OCI-LY3 (cell line): Measurements from ENCODE around the gene IL18.

Experiments used
- H2AFZ ChIP-seq: fragments of 200-600, 300-600 bp; shearing (Covaris generic); 2 replicates; pipeline ENCODE4 v1.6.0; 2014; ENCODE audit warnings: antibody characterized with exemption, low read depth, low read length
- H3K27ac ChIP-seq: fragments of 200-600, 300-600 bp; sonication (generic); 2 replicates; pipeline ENCODE4 v1.5.1; 2014; ENCODE audit warnings: mild to moderate bottlenecking, low read length, moderate library complexity, mixed read lengths
- H3K27me3 ChIP-seq: fragments of 200-600, 300-600 bp; sonication (generic); 2 replicates; pipeline ENCODE4 v1.6.1; 2014; ENCODE audit warnings: low read depth, low read length, mixed read lengths
- H3K36me3 ChIP-seq: fragments of 200-600, 300-600 bp; sonication (generic); replicated peaks from 2 replicates; pipeline ENCODE3; 2014; ENCODE audit warnings: low read depth, low read length, mixed read lengths
- H3K4me1 ChIP-seq: fragments of 300-600, 200-600 bp; sonication (generic); 2 replicates; pipeline ENCODE4 v1.6.1; 2014; ENCODE audit warnings: low read length, mixed read lengths
- H3K4me2 ChIP-seq: fragments of 200-600, 300-600 bp; sonication (generic); 2 replicates; pipeline ENCODE4 v1.6.1; 2014; ENCODE audit warnings: low read length, mixed read lengths
- H3K4me3 ChIP-seq: fragments of 300-600, 200-600 bp; sonication (generic); 2 replicates; pipeline ENCODE4 v1.5.1; 2014; ENCODE audit warnings: antibody characterized with exemption, mild to moderate bottlenecking, low read length, moderate library complexity
- H3K79me2 ChIP-seq: fragments of 300-600, 200-600 bp; shearing (Covaris generic); 2 replicates; pipeline ENCODE4 v1.6.1; 2014; ENCODE audit warnings: mild to moderate bottlenecking, low read length, mixed read lengths
- H3K9ac ChIP-seq: fragments of 300-600, 200-600 bp; shearing (Covaris generic); 2 replicates; pipeline ENCODE4 v1.6.0; 2014; ENCODE audit warnings: mild to moderate bottlenecking, low read length, moderate library complexity
- H3K9me3 ChIP-seq: fragments of 200-600, 300-600 bp; shearing (Covaris generic); 2 replicates; pipeline ENCODE4 v1.6.1; 2014; ENCODE audit warnings: low read length, mixed read lengths; ENCODE audit not compliant: insufficient read depth
- H4K20me1 ChIP-seq: fragments of 200-600, 300-600 bp; sonication (generic); 2 replicates; pipeline ENCODE4 v1.6.1; 2016; ENCODE audit warnings: low read length, mixed read lengths; ENCODE audit not compliant: insufficient read depth
- CTCF ChIP-seq: fragments of 200-600, 300-600 bp; sonication (generic); IDR thresholded peaks from 2 replicates; pipeline ENCODE4 v1.5.1; 2014; ENCODE audit warnings: antibody characterized with exemption, low read length, low read depth
- EZH2phosphoT487 ChIP-seq: fragments of 200-600 bp; shearing (Covaris generic); IDR thresholded peaks from 2 replicates; pipeline ENCODE4 v1.6.1; 2018; ENCODE audit warnings: antibody characterized with exemption, mixed run types, low read depth

The IL18 gene

GRCh38 chr11:112106070-112106469, 57.8 kb downstream of the IL18 start:
- Histone ChIP-seq H3K36me3 (no peaks in the 10 kb centered on the region), H4K20me1 (no peaks in the 10 kb centered on the region), H3K9ac (no peak overlapping the region), H3K27ac (no peak overlapping the region), H2AFZ (no peak overlapping the region), H3K4me2 (no peak overlapping the region), H3K27me3 (no peaks in the 10 kb centered on the region), H3K4me1 (peaks cover 5% of the 10 kb centered on the region; the same call in 1 of the 2 replicates), H3K9me3 (no peaks in the 10 kb centered on the region), H3K4me3 (no peak overlapping the region), H3K79me2 (no peaks in the 10 kb centered on the region)
- no peak for TF ChIP-seq EZH2phosphoT487
- TF ChIP-seq CTCF = no peak

GRCh38 chr11:112103446-112103845, 60.4 kb downstream of the IL18 start:
- no peaks in the 10 kb centered on the region for H3K36me3 ChIP-seq
- H3K9ac ChIP-seq = no peak overlapping the region
- H3K79me2 ChIP-seq = no peaks in the 10 kb centered on the region
- no peak overlapping the region for H3K4me3 ChIP-seq
- TF ChIP-seq CTCF (no peak), EZH2phosphoT487 (no peak)
- H3K9me3 ChIP-seq = no peaks in the 10 kb centered on the region
- no peak overlapping the region for H2AFZ ChIP-seq
- H4K20me1 ChIP-seq = no peaks in the 10 kb centered on the region
- no peaks in the 10 kb centered on the region for H3K27me3 ChIP-seq
- H3K4me2 ChIP-seq = no peak overlapping the region
- H3K4me1 ChIP-seq = peaks cover 5% of the 10 kb centered on the region; the same call in 1 of the 2 replicates
- H3K27ac ChIP-seq = no peak overlapping the region

- Histone ChIP-seq H3K4me2 (no peak overlapping the region), H3K36me3 (peaks cover 5% of the 10 kb centered on the region), H3K27ac (no peak overlapping the region), H3K9ac (no peak overlapping the region), H4K20me1 (no peaks in the 10 kb centered on the region), H3K27me3 (no peaks in the 10 kb centered on the region), H3K4me1 (peaks cover 5% of the 10 kb centered on the region; the same call in 1 of the 2 replicates), H3K79me2 (no peaks in the 10 kb centered on the region), H3K9me3 (no peaks in the 10 kb centered on the region), H3K4me3 (no peak overlapping the region), H2AFZ (no peak overlapping the region)
- no peak for TF ChIP-seq EZH2phosphoT487
- TF ChIP-seq CTCF = no peak
Measured at GRCh38 chr11:112100462-112100861, 63.4 kb downstream of the IL18 start.

GRCh38 chr11:112097734-112098528, 66.0 kb downstream of the IL18 start:
- Histone ChIP-seq H3K27ac (no peak overlapping the region), H3K27me3 (no peaks in the 10 kb centered on the region), H3K4me1 (no peaks in the 10 kb centered on the region), H4K20me1 (no peaks in the 10 kb centered on the region), H3K9ac (no peak overlapping the region), H2AFZ (no peak overlapping the region), H3K9me3 (no peaks in the 10 kb centered on the region), H3K79me2 (no peaks in the 10 kb centered on the region), H3K4me3 (no peak overlapping the region), H3K4me2 (no peak overlapping the region), H3K36me3 (peaks cover 5% of the 10 kb centered on the region)
- TF ChIP-seq EZH2phosphoT487 = no peak
- TF ChIP-seq CTCF = no peak
